ENCODE measurements around the gene SRPRA.

Gene SRPRA

GRCh38 chr11:126229858-126230540 is 38.7 kb downstream of the SRPRA start:
- no peak for DNase-seq (ENCODE audit: low read depth in 2 of 2)

GRCh38 chr11:126226334-126227084 is 42.2 kb downstream of the SRPRA start:
- no peak for DNase-seq (ENCODE audit: low read depth in 2 of 2)

- DNase-seq (ENCODE audit: low read depth in 2 of 2): no peak
Observed at GRCh38 chr11:126225295-126225665, 43.4 kb downstream of the SRPRA start.

DNA sequence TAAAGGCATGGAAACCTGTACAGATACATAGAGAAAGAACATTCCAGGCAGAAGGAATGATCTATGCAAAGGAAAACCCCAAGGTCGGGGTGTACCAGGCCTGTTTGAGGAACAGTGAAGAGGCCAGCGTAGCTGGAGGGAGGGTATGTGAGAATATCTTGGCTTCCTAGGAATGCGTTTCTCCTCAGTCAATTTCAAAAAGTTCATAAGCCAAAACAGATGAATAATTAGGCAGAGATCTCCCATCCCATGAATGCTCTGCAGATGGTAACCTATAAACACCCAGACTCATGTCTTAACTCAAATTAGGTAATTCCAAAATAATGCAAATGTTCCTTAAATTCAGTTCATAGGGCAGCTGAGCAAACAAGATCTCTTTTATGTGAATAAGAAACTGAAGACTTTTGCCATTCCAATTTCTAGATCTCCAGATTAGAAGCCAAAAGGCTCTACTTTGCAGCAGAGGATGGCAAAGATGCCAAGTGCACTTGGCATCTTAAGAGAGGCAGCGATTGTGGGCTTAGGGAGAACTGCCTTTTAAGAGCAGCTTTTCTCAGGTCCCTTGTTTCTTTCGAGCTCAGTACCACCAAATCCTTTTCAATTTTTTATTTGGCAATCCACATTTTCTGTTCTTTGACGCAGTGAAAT is 43.9 kb downstream of the SRPRA start:
- no peak for DNase-seq (ENCODE audit: low read depth in 2 of 2)

- DNase-seq (ENCODE audit: low read depth in 2 of 2): no peak
Observed at GRCh38 chr11:126219547-126219946, 49.1 kb downstream of the SRPRA start.

DNA sequence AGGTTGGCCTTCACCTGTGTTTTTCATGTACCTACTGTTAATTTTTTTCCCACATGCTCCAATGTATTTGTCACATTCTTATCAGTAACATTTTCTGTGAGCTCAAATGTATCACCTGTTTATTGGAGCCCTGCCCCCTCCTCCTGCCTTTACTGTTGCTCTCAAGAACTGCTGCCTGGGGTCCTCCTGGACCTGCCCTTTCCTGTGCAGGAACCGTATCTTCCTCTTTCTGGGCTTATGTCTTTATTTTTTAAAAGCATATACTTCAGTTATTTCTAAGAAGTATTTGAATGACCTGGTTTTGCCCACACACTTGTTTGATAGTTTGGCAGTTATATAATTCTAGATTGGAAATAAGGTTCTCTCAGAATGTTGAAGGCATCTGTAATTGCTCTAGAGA is 51.2 kb downstream of the SRPRA start:
- no peak for DNase-seq (ENCODE audit: low read depth in 2 of 2)

- DNase-seq (ENCODE audit: low read depth in 2 of 2): no peak
Observed at GRCh38 chr11:126216526-126217305, 52.0 kb downstream of the SRPRA start.

DNA sequence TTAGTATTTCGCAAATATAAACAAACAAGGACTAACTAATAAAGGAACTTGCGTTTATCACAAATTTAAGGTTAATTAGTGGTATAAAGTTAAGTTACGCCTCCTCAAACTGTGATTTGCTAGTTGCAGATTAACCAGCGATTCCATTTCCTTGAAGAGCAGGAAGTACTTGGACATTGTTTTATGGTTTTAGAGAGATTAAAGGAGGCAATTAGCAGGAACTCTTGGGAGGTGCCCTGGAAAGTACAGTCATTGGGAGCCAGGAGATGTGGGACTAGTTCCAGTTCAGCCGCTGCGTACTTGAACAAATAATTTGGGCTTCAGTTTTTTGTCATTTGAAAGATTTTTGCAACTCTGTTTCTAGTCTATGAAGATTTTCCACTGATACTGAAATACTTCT is 53.9 kb downstream of the SRPRA start:
- DNase-seq (ENCODE audit: low read depth in 2 of 2): no peak

GRCh38 chr11:126214441-126214840 is 54.3 kb downstream of the SRPRA start:
- no peak for DNase-seq (ENCODE audit: low read depth in 2 of 2)
